HG02938 (cell line): ENCODE measurements around the gene ADCY3.

Experiments
- ATAC-seq: cut with Tn5 transposase; IDR thresholded peaks from one replicate; pipeline ENCODE4 v1.9.1; 2021; ENCODE audit warnings: mild to moderate bottlenecking, moderate library complexity; ENCODE audit not compliant: unreplicated experiment

Gene ADCY3

GRCh38 chr2:24832073-24832461 lies 88.0 kb downstream of the ADCY3 start:
- ATAC-seq = no peak

- no peak for ATAC-seq
Measured at GRCh38 chr2:24831221-24832072, 88.6 kb downstream of the ADCY3 start.

GRCh38 chr2:24830786-24831185 lies 89.3 kb downstream of the ADCY3 start:
- no peak for ATAC-seq

GRCh38 chr2:24830351-24830750 lies 89.7 kb downstream of the ADCY3 start:
- no peak for ATAC-seq

- ATAC-seq = no peak
Measured at GRCh38 chr2:24828238-24828996, 91.6 kb downstream of the ADCY3 start.

GRCh38 chr2:24827321-24828237 lies 92.5 kb downstream of the ADCY3 start:
- ATAC-seq = peak; percentile 68

GRCh38 chr2:24826773-24827145 lies 93.3 kb downstream of the ADCY3 start:
- no peak for ATAC-seq

GRCh38 chr2:24825883-24826772 lies 93.9 kb downstream of the ADCY3 start:
- ATAC-seq = no peak

GRCh38 chr2:24824966-24825882 lies 94.8 kb downstream of the ADCY3 start:
- no peak for ATAC-seq

- no peak for ATAC-seq
Measured at GRCh38 chr2:24824071-24824588, 95.9 kb downstream of the ADCY3 start.

GRCh38 chr2:24822049-24822706 lies 97.9 kb downstream of the ADCY3 start:
- no peak for ATAC-seq

- ATAC-seq = no peak
Measured at GRCh38 chr2:24821433-24821891, 98.6 kb downstream of the ADCY3 start.

GRCh38 chr2:24820598-24821432 lies 99.2 kb downstream of the ADCY3 start:
- no peak for ATAC-seq

- no peak for ATAC-seq
Measured at GRCh38 chr2:24820175-24820513, 99.9 kb downstream of the ADCY3 start.

GRCh38 chr2:24819442-24820174 lies 100.4 kb downstream of the ADCY3 start:
- no peak for ATAC-seq

GRCh38 chr2:24818721-24819167 lies 101.3 kb downstream of the ADCY3 start:
- ATAC-seq = no peak

- no peak for ATAC-seq
Measured at GRCh38 chr2:24816884-24817283, 103.2 kb downstream of the ADCY3 start.
